OCI-LY1 (cell line): ENCODE data around the gene PTPRA.
"Not testable (repeated sequence)": the region's sequence is repeated elsewhere in the genome, so short reads cannot be mapped to it uniquely, and the experiment has no call there.

Experiments
- H2AFZ ChIP-seq: fragments of 200-600 bp; sonication (generic), shearing (Covaris generic); 2 replicates; pipeline ENCODE4 v1.6.0; 2014; ENCODE audit warnings: antibody characterized with exemption, mild to moderate bottlenecking, low read length
- H3F3A ChIP-seq: fragments of 200-600 bp; sonication (generic), shearing (Covaris generic); 2 replicates; pipeline ENCODE4 v1.6.0; 2014; ENCODE audit warnings: mild to moderate bottlenecking, antibody characterized with exemption, low read length, moderate library complexity; ENCODE audit not compliant: insufficient read depth
- H3K27ac ChIP-seq: fragments of 200-600 bp; sonication (generic); 2 replicates; pipeline ENCODE4 v1.5.1; 2014; ENCODE audit warnings: low read length, mixed run types, mild to moderate bottlenecking, low read depth; ENCODE audit not compliant: poor library complexity, severe bottlenecking
- H3K27me3 ChIP-seq: fragments of 200-600 bp; sonication (generic); 2 replicates; pipeline ENCODE4 v1.6.0; 2014; ENCODE audit warnings: antibody characterized with exemption, mild to moderate bottlenecking, low read length, moderate library complexity; ENCODE audit not compliant: insufficient read depth
- H3K36me3 ChIP-seq: fragments of 200-600 bp; sonication (generic); 2 replicates; pipeline ENCODE4 v1.6.1; 2014; ENCODE audit warnings: mild to moderate bottlenecking, antibody characterized with exemption, low read length, moderate library complexity, mixed read lengths; ENCODE audit not compliant: insufficient read depth
- H3K4me1 ChIP-seq: fragments of 200-600 bp; sonication (generic); 2 replicates; pipeline ENCODE4 v1.5.1; 2014; ENCODE audit warnings: mild to moderate bottlenecking, low read length, moderate library complexity; ENCODE audit not compliant: insufficient read depth, severe bottlenecking
- H3K4me2 ChIP-seq: fragments of 200-600 bp; sonication (generic), shearing (Covaris generic); 2 replicates; pipeline ENCODE4 v1.6.1; 2014; ENCODE audit warnings: low read length
- H3K4me3 ChIP-seq: fragments of 200-600 bp; sonication (generic); 2 replicates; pipeline ENCODE4 v1.5.1; 2014; ENCODE audit warnings: low read length, low read depth, mild to moderate bottlenecking, mixed read lengths; ENCODE audit not compliant: poor library complexity, severe bottlenecking
- H3K79me2 ChIP-seq: fragments of 200-600 bp; shearing (Covaris generic); 2 replicates; pipeline ENCODE4 v1.6.1; 2016; ENCODE audit warnings: mixed run types, low read length, mixed read lengths; ENCODE audit not compliant: insufficient read depth
- H3K9ac ChIP-seq: fragments of 200-600 bp; sonication (generic), shearing (Covaris generic); 2 replicates; pipeline ENCODE4 v1.6.1; 2014; ENCODE audit warnings: mild to moderate bottlenecking, low read length, mixed read lengths
- H3K9me2 ChIP-seq: fragments of 200-600 bp; sonication (generic), shearing (Covaris generic); 2 replicates; pipeline ENCODE4 v1.6.1; 2014; ENCODE audit warnings: low read depth, mild to moderate bottlenecking, low read length, mixed read lengths
- H3K9me3 ChIP-seq: fragments of 200-600 bp; shearing (Covaris generic); 2 replicates; pipeline ENCODE4 v1.6.1; 2014; ENCODE audit warnings: low read length, mixed read lengths
- H4K20me1 ChIP-seq: fragments of 200-600 bp; sonication (generic), shearing (Covaris generic); 2 replicates; pipeline ENCODE4 v1.6.0; 2016; ENCODE audit warnings: mild to moderate bottlenecking, low read length; ENCODE audit not compliant: insufficient read depth
- CTCF ChIP-seq: fragments of 200-600 bp; sonication (generic), shearing (Covaris generic); IDR thresholded peaks from 2 replicates; pipeline ENCODE4 v1.5.1; 2017; ENCODE audit warnings: mild to moderate bottlenecking, antibody characterized with exemption, low read length, moderate library complexity, mixed read lengths
- EZH2 ChIP-seq: fragments of 200-600 bp; sonication (generic), shearing (Covaris generic); IDR thresholded peaks from 2 replicates; pipeline ENCODE4 v1.8.0; 2017; ENCODE audit warnings: borderline replicate concordance, mixed run types, mild to moderate bottlenecking, antibody characterized with exemption, low read length, moderate library complexity, mixed read lengths

Gene PTPRA

GRCh38 chr20:3021777-3022176, 148.5 kb downstream of the PTPRA start:
- Histone ChIP-seq H3K9me2 (no peaks in the 10 kb centered on the region), H3K79me2 (no peaks in the 10 kb centered on the region), H3K4me3 (no peak overlapping the region), H3K4me1 (no peaks in the 10 kb centered on the region), H3K9ac (no peak overlapping the region), H3F3A (no peaks in the 10 kb centered on the region), H3K27ac (no peak overlapping the region), H3K4me2 (no peak overlapping the region), H3K9me3 (no peaks in the 10 kb centered on the region), H4K20me1 (no peaks in the 10 kb centered on the region), H3K27me3 (no peaks in the 10 kb centered on the region), H2AFZ (no peak overlapping the region), H3K36me3 (peaks cover 52% of the 10 kb centered on the region)
- TF ChIP-seq CTCF, result no peak
- TF ChIP-seq EZH2, result no peak

- not testable (repeated sequence) for H3K9ac ChIP-seq, H3K9me3 ChIP-seq, H3K4me3 ChIP-seq, H3K4me1 ChIP-seq, H2AFZ ChIP-seq, H3K79me2 ChIP-seq, H3K27me3 ChIP-seq, H3K27ac ChIP-seq, H3K9me2 ChIP-seq, H3F3A ChIP-seq, H4K20me1 ChIP-seq, H3K4me2 ChIP-seq
- peaks cover 54% of the 10 kb centered on the region for H3K36me3 ChIP-seq
Observed at GRCh38 chr20:3022559-3023490, 149.5 kb downstream of the PTPRA start.

- Histone ChIP-seq H4K20me1 (no peaks in the 10 kb centered on the region), H3K4me3 (no peak overlapping the region), H3K36me3 (peaks cover 76% of the 10 kb centered on the region), H3K9ac (no peak overlapping the region), H3K4me1 (no peaks in the 10 kb centered on the region), H2AFZ (no peak overlapping the region), H3K9me2 (no peaks in the 10 kb centered on the region), H3K27ac (no peak overlapping the region), H3F3A (no peaks in the 10 kb centered on the region), H3K9me3 (no peaks in the 10 kb centered on the region), H3K79me2 (no peaks in the 10 kb centered on the region), H3K4me2 (no peak overlapping the region), H3K27me3 (no peaks in the 10 kb centered on the region)
- TF ChIP-seq CTCF (no peak), EZH2 (no peak)
Observed at GRCh38 chr20:3027987-3028386, 154.7 kb downstream of the PTPRA start.
